D721Med (cell line): Measurements from ENCODE around the gene TMEM144.

Source experiments
- DNase-seq: peaks from one replicate; pipeline ENCODE4 v3.0.0; 2011; ENCODE audit warnings: low spot score; ENCODE audit not compliant: insufficient read length
- FAIRE-seq: peaks from 2 replicates; lab custom pipeline; 2011; peaks lifted over from hg19 to GRCh38; lab: Jason Lieb, UNC
- CTCF ChIP-seq: IDR thresholded peaks from 2 replicates; pipeline ENCODE4 v1.5.1; 2012; ENCODE audit warnings: mild to moderate bottlenecking, control low read depth; ENCODE audit not compliant: insufficient read depth; ENCODE audit errors: missing control alignments

TMEM144 gene

DNA sequence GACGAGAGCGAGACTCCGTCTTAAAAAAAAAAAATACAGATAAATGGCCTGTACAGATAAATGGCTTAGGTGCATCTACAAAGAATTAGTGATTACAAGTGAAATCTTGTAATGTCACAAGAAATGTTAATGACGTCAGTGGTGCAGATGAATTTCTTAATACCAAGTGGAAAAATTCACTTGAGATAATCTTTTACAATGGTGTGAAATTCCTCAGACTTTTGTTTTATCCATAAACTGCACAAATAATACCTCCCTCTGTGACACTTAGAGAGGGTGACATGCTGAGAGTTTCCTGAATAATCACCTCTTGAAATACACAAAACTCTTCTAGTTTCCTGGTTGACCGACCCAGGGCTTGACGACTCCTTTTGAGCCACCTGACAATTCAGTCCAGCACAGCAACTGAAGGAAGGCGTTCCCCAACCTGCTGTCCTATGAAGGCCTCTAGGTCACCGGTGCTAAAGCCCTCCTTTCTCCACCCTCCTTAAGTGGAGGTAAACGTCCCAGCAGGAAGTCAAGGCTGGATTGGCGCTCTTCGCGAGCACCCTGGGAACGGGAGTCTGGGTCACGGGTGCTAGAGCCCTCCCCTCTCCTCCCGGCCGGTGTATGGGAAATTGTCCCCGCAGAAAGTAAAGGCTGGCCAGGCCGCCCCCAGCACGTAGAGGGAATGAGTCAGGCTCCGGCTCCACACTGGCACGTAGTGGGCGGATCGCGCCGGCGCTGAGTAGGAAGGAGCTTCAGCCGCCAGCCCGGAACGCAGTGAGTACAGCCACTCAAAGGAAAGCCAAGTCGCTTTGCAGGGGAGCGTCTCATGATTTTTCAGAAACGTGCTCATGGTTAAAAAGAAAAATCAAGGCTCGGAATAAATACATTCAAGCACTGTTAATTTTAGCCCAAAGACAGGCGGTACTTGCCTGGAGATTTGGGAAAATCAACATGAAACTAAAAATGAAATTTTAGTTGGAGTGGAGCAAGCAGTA lies at the start of gene TMEM144:
Gene TMEM144 (plus strand): TSS at position 662 of the 983 bp plus-strand sequence. CDS start 2,182 bp downstream, outside the sequence.
- FAIRE-seq (no peak), DNase-seq (no peak)
- no peak for TF ChIP-seq CTCF

GRCh38 chr4:158161551-158162354 lies 48.5 kb upstream of the TMEM144 start:
- DNase-seq, result no peak
- TF ChIP-seq CTCF, result no peak
- no peak for FAIRE-seq

GRCh38 chr4:158162631-158163030 lies 47.7 kb upstream of the TMEM144 start:
- FAIRE-seq, result no peak
- DNase-seq, result no peak
- no peak for TF ChIP-seq CTCF

DNA sequence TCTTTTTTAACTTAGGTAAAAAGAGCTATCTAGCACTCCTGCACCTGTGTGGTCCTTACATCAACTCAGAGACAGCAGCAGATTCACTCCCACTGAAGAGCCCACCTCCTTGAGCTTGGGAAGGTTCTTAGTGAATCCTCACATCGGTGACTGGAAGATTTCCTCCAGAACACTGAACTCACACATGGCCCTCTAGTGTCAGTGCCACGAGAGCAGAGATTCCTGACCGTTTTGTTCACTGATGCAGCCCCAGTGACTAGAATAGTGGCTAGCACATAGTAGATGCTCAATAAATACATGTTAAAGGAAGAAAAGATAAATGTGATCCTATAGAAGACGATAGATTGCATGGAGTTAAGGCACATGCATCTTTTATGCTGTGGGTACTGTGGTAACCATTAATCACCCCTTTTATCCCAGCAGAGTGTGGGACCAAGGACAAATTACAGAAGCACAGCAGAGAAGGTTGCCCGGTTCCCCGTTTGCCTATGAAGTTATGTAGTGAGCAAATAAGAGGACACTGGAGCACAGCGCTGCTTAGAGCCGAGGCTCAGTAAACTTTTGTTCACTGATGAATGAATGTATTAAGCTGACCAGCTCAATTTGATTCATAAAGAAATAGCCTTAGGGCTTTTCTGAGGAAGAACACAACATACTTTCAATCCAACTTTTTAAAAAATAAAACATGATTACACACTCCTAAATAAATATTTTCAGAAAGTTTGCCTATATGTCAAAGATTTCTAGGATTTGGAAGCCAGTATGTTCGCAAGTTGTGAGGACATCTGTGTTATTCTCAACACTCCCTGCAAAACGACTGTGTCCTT lies 46.1 kb upstream of the TMEM144 start:
- TF ChIP-seq CTCF, result no peak
- FAIRE-seq (no peak), DNase-seq (no peak)

DNA sequence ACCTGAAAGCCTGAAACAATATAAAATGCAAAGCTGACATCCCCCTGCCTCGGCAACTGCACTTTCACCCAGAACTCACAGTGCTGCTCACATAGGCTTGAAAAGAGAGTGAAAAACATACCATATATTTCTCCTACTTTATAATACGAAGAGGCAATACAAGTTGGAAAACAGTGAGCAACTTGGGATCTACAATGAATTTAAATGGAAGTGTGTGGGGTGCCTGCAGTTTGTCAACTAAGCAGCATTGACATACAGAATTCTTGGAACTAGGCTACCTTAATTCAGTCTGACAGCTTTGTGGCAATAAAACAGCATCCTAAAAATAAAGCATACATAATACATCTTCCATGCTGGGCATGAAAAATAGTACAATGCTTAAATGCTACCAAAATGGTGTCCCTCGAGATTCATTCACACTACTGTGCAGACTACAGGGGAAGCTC lies 45.5 kb upstream of the TMEM144 start:
- no peak for TF ChIP-seq CTCF
- FAIRE-seq (no peak), DNase-seq (no peak)

DNA sequence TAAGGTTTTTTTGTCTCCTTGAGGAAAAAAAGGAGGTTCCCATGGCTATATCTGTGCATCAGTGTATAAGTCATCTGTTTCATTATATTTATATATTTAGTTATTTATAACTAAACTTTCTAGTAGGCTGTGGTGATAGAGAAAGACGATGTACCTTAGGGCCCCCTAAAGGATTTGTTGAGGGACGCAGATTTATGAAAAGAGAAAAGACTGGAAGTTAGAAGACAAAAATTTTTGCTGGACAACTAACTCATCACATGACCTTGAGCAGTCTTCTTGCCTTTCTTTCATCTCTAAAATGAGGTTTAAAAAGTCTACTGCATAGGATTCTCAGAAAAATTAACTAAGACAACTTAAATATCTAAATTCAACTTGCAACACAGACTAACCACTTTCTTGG lies 43.6 kb upstream of the TMEM144 start:
- no peak for FAIRE-seq
- no peak for DNase-seq
- no peak for TF ChIP-seq CTCF
